Measurements from ENCODE around the gene PTPRD.

- TF ChIP-seq, protein P1, sequence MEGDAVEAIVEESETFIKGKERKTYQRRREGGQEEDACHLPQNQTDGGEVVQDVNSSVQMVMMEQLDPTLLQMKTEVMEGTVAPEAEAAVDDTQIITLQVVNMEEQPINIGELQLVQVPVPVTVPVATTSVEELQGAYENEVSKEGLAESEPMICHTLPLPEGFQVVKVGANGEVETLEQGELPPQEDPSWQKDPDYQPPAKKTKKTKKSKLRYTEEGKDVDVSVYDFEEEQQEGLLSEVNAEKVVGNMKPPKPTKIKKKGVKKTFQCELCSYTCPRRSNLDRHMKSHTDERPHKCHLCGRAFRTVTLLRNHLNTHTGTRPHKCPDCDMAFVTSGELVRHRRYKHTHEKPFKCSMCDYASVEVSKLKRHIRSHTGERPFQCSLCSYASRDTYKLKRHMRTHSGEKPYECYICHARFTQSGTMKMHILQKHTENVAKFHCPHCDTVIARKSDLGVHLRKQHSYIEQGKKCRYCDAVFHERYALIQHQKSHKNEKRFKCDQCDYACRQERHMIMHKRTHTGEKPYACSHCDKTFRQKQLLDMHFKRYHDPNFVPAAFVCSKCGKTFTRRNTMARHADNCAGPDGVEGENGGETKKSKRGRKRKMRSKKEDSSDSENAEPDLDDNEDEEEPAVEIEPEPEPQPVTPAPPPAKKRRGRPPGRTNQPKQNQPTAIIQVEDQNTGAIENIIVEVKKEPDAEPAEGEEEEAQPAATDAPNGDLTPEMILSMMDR (IDR thresholded peaks at IDR 0.05): no peak
- TF ChIP-seq POLR2AphosphoS5 (IDR thresholded peaks at IDR 0.05; ENCODE audit: low read depth, low read length): no peak
- TF ChIP-seq REST (IDR thresholded peaks at IDR 0.05; ENCODE audit: insufficient read depth in 1 of 2, low read depth in 2 of 2, low read length in 1 of 2): no peak
Observed at GRCh38 chr9:9257999-9258498, 1354.8 kb downstream of the PTPRD start.
